HG03571 (cell line): ENCODE measurements around the gene ZNF598.

Experiments used
- ATAC-seq: cut with Tn5 transposase; IDR thresholded peaks from one replicate; pipeline ENCODE4 v1.9.1; 2021; ENCODE audit not compliant: unreplicated experiment

The ZNF598 gene

GRCh38 chr16:2009791-2010510, at the start of gene ZNF598:
Gene ZNF598 (minus strand): TSS chr16:2009821.
- ATAC-seq, result peak; percentile 70

DNA sequence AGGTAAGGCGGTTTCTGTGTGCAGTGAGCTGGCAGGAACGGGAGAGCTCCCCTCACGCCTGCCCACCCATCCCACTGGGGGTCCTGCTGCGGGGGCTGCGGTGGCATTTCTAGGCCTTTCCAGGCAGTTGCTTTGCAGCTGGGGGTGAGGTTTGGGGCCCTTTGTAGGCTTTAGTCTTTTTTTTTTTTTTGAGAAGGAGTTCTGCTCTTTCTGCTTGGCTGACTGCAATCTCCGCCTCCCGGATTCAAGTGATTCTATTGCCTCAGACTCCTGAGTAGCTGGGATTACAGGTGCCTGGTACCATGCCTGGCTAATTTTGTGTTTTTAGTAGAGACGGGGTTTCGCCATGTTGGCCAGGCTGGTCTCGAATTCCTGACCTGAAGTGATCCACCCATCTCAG, 49.3 kb upstream of the ZNF598 start:
- no peak for ATAC-seq

- ATAC-seq, result no peak
Observed at GRCh38 chr16:2058420-2058819, 48.8 kb upstream of the ZNF598 start.

GRCh38 chr16:2057438-2057837, 47.8 kb upstream of the ZNF598 start:
- ATAC-seq, result no peak

DNA sequence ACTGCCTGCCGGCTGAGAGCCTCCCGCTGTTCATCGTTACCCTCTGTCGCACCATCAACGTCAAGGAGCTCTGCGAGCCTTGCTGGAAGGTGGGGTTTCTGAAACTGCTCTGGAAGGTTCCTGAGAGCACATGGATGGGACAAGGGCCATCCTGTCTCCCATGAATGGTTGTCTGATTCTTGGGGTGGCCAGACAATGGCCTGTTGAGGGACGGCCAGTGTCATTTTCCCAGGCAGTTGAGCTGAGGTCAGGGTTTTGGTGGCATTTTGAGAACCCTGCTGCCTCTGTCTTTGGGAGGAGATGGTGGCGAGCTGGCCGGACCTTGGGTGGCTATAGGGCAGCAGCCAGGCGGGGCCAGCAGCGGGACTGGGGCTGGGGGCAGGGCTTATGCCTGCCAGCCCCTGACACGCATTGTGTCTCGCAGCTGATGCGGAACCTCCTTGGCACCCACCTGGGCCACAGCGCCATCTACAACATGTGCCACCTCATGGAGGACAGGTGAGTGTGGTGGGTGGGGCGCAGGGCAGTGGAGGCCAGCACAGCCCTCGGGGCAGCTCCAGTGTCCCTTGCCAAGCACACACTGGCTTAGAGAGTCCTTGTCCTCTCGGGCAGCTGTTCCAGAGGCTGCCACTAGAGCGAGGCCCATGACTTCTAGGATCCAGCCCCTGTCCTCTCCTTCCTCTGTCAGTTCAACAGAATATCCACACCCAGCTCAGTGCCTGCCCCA, 47.2 kb upstream of the ZNF598 start:
- ATAC-seq, result no peak

DNA sequence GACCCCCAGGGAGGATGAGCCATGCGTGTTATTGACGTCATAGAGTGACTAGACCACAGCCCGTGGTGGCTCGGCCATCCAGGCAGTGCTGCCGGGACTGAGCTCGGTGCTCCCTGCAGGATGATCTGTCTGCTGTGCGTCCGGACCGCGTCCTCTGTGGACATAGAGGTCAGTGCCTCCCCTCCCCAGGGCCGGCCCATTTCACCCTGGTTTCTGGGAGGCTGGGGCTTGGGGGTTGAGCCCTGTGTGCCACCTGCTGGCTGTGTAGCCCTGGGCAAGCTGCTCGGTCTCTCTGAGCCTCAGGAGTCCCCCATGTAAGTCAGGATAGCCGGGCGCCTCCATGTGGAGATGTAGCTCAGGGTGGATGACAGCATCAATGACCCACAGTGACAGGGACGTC, 46.5 kb upstream of the ZNF598 start:
- ATAC-seq, result no peak

DNA sequence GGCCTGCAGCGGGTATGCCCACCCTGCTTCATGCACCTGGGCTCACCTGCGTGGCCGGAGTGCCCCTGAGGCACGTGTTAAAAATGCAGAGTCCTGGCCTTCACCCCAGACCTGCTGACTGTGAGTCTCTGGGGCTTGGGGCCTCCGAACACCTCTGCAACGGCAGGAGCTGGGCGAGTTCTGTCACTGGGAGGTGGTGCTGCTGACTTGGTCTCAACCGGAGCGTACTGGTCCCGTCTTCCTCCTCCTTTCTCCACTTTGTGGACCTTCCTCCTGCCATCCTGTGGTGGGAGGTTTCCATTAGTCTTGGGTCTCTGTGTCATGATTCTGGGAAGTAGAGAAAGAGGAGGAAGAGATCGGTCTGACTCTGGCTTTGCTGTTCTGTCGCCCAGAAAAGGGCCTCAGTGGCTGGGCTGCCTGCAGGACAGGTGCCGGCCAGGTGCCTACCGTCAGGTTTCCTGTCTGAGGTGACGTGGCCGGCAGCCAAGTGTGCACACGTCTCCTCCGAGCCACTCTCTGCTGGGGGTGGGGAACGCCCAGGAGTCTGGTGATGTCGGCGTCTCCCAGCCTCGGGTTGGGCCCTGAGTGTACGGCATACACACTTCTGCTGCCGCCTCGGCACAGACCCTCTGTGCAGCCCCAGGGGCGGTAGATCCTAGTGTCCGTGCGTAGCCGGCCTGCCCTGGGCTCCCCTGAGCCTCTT, 45.1 kb upstream of the ZNF598 start:
- no peak for ATAC-seq

GRCh38 chr16:2053897-2054296, 44.3 kb upstream of the ZNF598 start:
- ATAC-seq, result no peak

DNA sequence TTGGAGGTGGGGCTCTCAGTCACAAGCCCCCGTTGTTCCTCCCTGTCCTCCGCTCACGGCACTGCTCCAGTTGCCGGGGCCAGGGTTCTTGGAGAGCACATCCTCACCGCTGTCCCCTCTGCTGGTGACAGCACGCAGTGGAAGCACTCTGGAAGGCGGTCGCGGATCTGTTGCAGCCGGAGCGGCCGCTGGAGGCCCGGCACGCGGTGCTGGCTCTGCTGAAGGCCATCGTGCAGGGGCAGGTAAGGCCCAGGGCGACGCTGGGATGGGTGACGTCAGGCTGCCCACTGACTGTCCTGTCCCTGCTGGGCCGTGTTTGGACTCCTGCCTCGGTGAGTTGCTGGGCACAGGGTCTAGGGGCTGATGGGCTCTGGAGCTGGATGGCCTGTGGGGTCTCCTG, 43.6 kb upstream of the ZNF598 start:
- no peak for ATAC-seq

- ATAC-seq, result no peak
Observed at GRCh38 chr16:2048116-2048543, 38.5 kb upstream of the ZNF598 start.

GRCh38 chr16:2047330-2048115, 37.9 kb upstream of the ZNF598 start, which contains the start of the genes NTHL1 and TSC2:
Gene NTHL1 (minus strand): TSS chr16:2047834. CDS start chr16:2047823, 11 bp downstream.
Gene TSC2 (plus strand): TSS chr16:2047985. CDS start chr16:2048616, 631 bp downstream.
- peak; percentile 88 for ATAC-seq

DNA sequence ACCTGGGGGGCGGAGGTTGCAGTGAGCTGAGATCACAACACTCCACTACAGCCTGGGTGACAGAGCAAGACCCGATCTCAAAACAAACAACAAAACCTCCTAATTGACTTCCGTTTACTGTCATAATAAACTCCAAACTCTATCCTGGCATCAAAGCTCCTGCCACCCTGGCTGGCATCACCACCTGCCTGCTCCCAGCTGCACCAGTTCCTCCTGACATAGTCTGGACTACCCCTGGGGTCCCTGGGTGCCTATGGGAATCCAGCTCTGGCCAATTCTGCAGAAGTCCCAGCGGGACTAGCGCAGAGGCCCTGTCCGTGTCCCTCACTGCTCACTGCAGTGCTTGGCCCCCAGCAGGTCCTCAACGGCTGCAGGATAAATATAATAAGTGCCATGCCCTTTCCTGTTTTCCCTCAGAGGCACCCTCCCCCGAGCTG, 37.3 kb upstream of the ZNF598 start:
- ATAC-seq, result peak; percentile 7

- no peak for ATAC-seq
Observed at GRCh38 chr16:2045965-2046892, 36.6 kb upstream of the ZNF598 start.

DNA sequence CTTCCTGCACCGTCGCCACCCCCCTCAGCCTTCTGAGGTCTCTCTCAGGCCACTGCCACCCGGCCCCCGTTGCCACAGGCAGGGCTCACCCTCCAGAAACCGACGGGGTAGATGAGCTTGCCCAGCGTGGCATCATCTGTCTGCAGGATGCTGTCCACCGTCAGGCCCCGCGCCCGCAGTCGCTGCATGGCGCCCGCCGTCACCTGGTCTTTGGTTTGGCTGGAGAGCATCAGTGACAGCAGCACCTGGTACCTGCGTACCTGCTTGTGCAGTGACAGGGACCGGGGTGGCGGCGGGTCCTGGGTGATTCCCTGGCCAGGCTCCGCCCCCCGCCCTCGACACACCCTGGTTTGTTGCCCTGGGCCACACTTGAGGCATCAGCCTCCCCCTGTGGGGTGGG, 34.9 kb upstream of the ZNF598 start:
- ATAC-seq, result no peak

GRCh38 chr16:2043667-2044451, 34.2 kb upstream of the ZNF598 start:
- ATAC-seq, result no peak

GRCh38 chr16:2042986-2043666, 33.5 kb upstream of the ZNF598 start:
- ATAC-seq, result no peak

GRCh38 chr16:2042171-2042985, 32.8 kb upstream of the ZNF598 start:
- ATAC-seq, result no peak
